Esophagus squamous epithelium (tissue), 5 donors: ENCODE measurements around the gene NAA50. TPM values are rescaled to one million over a fixed set of nuclear protein-coding genes. Genes with fewer than 3 reads are reported as not detected.

ENCODE experiments used
- DNase-seq: peaks from one replicate; lab custom pipeline; 2025; lab: John Stamatoyannopoulos, UW
- H3K27ac ChIP-seq, 4 donors: fragments of 200-600 bp; sonication (generic); one replicate each; pipeline ENCODE4 v1.5.1; 2016 to 2019; ENCODE audit warnings: mild to moderate bottlenecking in 1 of 4
- H3K27me3 ChIP-seq, 4 donors: fragments of 200-600 bp; sonication (generic); 1 replicate in 3 of 4; 2 replicates in 1 of 4; pipeline versions ENCODE4 v1.5.1 to v1.6.0; 2017 to 2021; ENCODE audit warnings: antibody characterized with exemption in 1 of 4
- H3K36me3 ChIP-seq, 3 donors: fragments of 200-600 bp; sonication (generic); one replicate each; pipeline ENCODE4 v1.5.1; 2016 to 2019
- H3K4me1 ChIP-seq, 3 donors: fragments of 200-600 bp; sonication (generic); one replicate each; pipeline ENCODE4 v1.5.1; 2017 to 2019
- H3K4me3 ChIP-seq, 4 donors: fragments of 200-600 bp; sonication (generic); 1 replicate in 3 of 4; 2 replicates in 1 of 4; pipeline ENCODE4 v1.5.1; 2016 to 2019; ENCODE audit warnings: mild to moderate bottlenecking in 2 of 4, moderate library complexity in 1 of 4
- H3K9me3 ChIP-seq, 3 donors: fragments of 200-600 bp; sonication (generic); one replicate each; pipeline ENCODE4 v1.5.1; 2016 to 2019
- CTCF ChIP-seq, 6 experiments: fragments of 450-650 bp in 4 of 6; fragments of 200-600 bp in 2 of 6; sonication (generic) in 2 of 6; IDR thresholded peaks; one replicate each; pipeline ENCODE4 v1.5.1; 2016 to 2019; ENCODE audit warnings: antibody characterized with exemption in 6 of 6, mild to moderate bottlenecking in 4 of 6, moderate library complexity in 4 of 6
- POLR2A ChIP-seq, 4 donors: fragments of 450-650 bp; IDR thresholded peaks; one replicate each; pipeline ENCODE4 v1.6.1; 2017; ENCODE audit warnings: antibody characterized with exemption in 4 of 4, mild to moderate bottlenecking in 4 of 4, moderate library complexity in 3 of 4
- WGBS, 2 donors: methylation state at CpG; one replicate each; pipeline ENCODE4 v1.1.5; 2018; 5-methylcytosine and 5-hydroxymethylcytosine counted together
- intact Hi-C: fragments of 100-400 bp; cut with DNase I; formaldehyde crosslinking; loops from one replicate; pipeline ENCODE4 v1.15.0; 2022
- total RNA-seq, 4 donors: library from RNA; depleted of rRNA; stranded (reverse); fragments of >200 nt; gene quantifications; one replicate each; pipeline ENCODE4 v1.1.0, GENCODE V29; 2016
- donor health status: DM: yes; HTN: yes; CAD: no.

The NAA50 gene
- total RNA-seq, 4 donors from 2014 or later: 142 to 248 (median 228) TPM

GRCh38 chr3:113673593-113673992, 72.5 kb downstream of the NAA50 start:
- Histone ChIP-seq H3K9me3 (no peaks in the 10 kb centered on the region), H3K27me3 (no peaks in the 10 kb centered on the region), H3K36me3 (peaks cover 0 to 76% (median 0%) of the 10 kb centered on the region in 3 donors), H3K4me1 (no peaks in the 10 kb centered on the region), H3K4me3 (no peak overlapping the region), H3K27ac (no peak overlapping the region)
- intact Hi-C loops: no loop called here
- 69 to 75% methylated on average over 4 of the region's 4 CpGs for WGBS, 2 donors
- TF ChIP-seq POLR2A (IDR thresholded peaks at IDR 0.05): no peak
- no peak for TF ChIP-seq CTCF (IDR thresholded peaks at IDR 0.05)
- DNase-seq: no peak

- Histone ChIP-seq H3K36me3 (peaks cover 0 to 62% (median 0%) of the 10 kb centered on the region in 3 donors), H3K4me3 (no peak overlapping the region), H3K27ac (no peak overlapping the region), H3K27me3 (no peaks in the 10 kb centered on the region), H3K4me1 (no peaks in the 10 kb centered on the region), H3K9me3 (no peaks in the 10 kb centered on the region)
- TF ChIP-seq CTCF (IDR thresholded peaks at IDR 0.05): no peak
- TF ChIP-seq POLR2A (IDR thresholded peaks at IDR 0.05): no peak
- WGBS, 2 donors: 65 to 71% methylated on average over 2 to 4 of the region's 4 CpGs
- intact Hi-C loops: no loop called here
- DNase-seq: no peak
These were observed 78.0 kb downstream of the NAA50 start for GRCh38 chr3:113668015-113668414.

Other genes starting within 250 kb of the NAA50 start
- 10 to 100 TPM in 1 of 4 donors, 1 to 10 TPM in 3; 3.1 to 14.5 (median 7.6) TPM for gene SPICE1, start 231.1 kb downstream of the NAA50 start, total RNA-seq
- 1 to 10 TPM; 3.8 to 4.4 (median 4.3) TPM for gene SIDT1, start 213.7 kb downstream of the NAA50 start, total RNA-seq
- gene USF3, start 49.6 kb downstream of the NAA50 start, total RNA-seq: 10 to 100 TPM; 11.5 to 18.3 (median 12.6) TPM
- 10 to 100 TPM; 39.9 to 74.3 (median 60.6) TPM for gene ATP6V1A, start 786 bp upstream of the NAA50 start, total RNA-seq
- gene GRAMD1C, start 92.5 kb upstream of the NAA50 start, total RNA-seq: 10 to 100 TPM in 1 of 4 donors, 1 to 10 TPM in 3; 4.4 to 12.6 (median 6.6) TPM
- 1 to 10 TPM; 1.4 to 7.6 (median 5.0) TPM for gene ZDHHC23, start 201.8 kb upstream of the NAA50 start, total RNA-seq